Stimulated activated CD8-positive, alpha-beta memory T cell treated with anti-CD3 and anti-CD28 coated beads, Interleukin-7, amount 100 ng/mL, for 1 hour (primary cell): ENCODE measurements around the gene SERPINH1.

Experiments used
- DNase-seq, 2 donors: peaks; one replicate each; pipeline ENCODE4 v3.0.0-alpha.2; 2020; ENCODE audit warnings: low read depth in 2 of 2

SERPINH1 gene

DNA sequence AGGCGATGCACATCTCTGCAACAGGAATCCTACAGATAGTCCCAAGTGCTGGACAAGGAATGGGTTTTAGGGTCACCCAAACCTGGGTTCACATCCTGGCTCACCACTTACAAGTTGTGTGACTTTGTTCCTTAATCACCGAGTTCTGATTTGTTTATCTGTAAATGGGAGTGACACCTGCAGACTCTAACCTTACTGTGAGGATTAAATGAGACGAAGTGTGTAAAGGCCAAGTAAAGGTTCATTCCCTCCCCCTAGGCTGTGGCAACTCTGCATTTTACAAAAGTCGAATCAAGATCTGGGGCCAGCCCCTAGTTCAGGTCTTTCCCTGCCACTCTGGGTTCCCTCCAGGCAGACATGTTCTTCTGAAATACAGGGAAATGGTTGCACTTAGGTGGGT, 34.9 kb downstream of the SERPINH1 start:
- DNase-seq = no peak

DNA sequence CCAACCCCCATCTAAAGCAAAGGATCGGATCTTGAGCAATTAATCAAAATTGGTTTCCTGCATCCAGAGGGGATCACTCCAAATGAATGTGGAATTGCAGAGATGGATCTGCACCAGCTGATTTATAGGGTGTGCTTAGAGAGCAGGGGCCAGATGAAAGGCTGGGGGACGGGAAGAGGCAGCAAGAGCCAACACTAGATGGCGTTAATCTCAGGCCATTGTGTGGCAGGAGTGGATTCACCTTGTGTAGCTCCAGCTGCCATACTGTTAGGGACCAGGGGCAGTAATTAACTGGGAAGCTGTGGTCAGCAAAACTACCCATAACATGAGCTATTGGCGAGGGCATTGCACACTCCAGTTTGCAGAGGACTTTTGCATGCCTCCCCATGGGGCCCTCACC, 35.6 kb downstream of the SERPINH1 start:
- no peak for DNase-seq

DNA sequence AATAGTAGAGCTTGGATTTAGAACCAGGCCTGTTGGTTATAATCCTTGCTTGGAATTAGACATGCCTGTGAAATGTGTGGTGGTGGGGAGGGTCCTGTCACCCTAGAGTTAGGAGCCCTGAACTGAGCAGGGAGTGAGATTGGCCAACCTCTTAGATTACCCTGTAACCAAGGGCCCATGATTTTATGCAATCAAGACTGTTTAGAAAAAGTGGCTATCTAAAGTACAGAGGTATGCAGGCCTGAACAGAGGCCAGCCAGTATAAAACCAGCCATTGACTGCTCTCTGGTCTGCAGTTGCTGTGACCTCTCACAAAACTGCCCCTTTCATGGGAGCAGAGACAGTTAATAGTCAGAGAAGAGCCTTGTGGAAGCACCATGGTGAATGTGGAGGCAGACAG, 36.2 kb downstream of the SERPINH1 start:
- DNase-seq = no peak

DNA sequence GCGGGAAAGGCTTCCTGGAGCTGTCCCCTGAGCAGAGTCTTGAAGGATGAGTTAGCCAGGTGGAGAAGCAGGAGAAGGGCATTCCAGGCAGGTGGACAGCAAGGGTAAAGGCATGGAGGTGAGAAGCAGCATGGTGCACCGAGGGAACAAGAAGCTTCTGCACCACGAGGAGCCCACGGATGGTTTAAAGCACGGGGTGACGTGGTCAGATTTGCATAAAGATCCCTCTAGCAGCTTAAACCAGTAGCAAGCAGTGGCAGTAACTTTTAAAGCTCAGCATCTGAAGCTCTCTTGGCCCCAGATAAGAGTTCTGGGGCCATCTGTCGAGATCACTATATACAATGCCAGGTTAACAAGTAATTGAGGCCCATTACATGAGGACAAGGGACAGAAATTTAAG, 36.8 kb downstream of the SERPINH1 start:
- DNase-seq = no peak

DNA sequence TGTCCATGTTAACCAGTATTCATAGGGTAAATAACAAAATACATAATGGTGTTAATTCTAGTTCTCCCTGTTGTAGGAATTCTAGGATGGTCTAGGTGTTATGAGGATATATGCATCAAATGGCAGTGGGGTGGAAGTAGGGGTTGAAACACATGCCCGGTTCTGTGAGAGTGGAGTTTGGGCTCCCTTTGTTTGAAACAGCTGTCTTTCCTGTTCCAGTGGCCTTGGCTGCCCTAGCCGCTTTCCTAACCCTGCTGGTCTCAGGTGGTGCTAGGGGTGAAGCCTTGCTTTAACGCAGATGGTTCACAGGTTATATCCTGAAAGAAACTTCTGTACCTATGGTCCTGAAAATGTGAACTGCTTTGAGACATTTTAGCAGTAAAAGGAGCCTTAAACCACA, 38.3 kb downstream of the SERPINH1 start:
- no peak for DNase-seq

DNA sequence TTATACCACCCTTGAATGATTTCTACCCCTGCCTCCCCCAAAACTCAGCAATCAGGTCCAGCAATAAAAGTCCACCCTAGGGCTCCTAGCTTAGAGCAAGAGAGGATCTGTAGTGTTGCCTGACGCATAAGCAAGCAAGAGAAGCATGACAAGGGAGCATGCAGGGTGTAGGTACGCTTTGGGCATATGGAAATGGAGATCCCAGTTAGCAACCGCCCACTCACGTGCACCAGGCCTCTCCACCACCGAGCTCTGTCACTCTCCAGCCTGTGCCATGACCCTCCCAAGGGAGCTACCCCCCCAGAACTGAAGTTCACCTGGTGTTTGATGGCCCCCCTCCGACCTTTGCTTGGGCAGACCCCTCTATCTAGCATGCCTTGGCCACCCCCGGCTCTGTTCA, 39.4 kb downstream of the SERPINH1 start:
- DNase-seq = no peak

DNA sequence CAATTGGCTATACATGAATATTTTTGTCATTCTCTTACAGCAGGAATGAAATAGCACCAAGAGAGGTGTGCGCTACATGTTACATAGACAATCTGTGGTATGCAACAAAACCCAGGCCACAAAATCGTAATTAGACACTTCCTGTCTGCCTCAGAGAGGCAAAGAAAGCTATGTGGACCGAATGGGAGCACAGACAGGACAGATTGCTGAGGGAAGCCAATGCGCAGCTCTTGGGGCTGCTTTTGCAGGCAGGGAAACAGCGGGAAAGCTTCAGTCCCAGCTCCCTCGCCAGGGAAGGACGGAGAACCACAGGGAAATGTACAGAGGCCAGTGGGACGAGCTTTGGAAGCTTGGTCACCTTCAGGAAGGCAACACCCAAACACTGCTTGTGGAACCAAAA, 40.9 kb downstream of the SERPINH1 start:
- DNase-seq = no peak

DNA sequence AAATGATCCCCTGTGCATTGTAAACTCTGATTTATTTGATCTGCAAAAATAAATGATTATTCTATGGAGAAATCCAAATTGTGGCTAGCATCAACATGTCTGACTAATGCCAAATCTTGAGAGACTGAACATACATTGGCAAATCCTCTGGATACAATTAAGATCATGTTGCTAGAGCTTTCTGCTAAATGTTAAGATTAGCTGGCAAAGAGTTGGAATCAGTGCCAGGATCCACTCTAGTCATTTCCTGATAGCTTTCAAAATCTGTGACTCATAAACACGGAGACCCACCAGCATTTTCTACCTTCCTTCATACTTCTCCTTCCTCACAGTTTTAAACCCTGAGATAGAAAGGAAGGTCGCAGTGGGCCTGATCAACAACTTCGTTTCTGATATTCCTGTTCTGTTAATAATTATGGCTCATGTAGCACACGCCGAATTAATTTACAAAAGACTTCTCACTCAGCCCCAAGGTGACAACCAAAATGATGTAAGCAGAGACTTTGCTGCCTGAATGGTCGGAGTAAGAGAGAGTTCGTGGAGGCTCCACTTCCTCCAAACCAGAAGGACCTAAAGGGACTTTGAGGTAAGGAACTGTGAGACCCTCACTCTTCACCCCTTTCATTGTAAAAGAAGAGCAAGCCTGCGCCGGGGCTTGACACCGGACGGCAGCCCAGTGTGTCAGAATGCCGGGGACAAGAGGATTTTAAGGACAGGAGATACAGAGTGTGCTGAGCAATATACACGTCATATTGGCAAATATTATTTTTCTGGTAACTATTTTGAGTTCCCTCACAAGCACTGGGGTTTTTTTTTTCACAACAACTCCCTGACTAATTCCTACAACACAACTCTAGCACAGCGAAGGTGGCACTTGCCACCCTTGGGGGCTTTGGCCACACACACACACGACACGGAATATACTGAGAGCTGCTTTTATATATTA, 42.0 kb downstream of the SERPINH1 start:
- DNase-seq = no peak

DNA sequence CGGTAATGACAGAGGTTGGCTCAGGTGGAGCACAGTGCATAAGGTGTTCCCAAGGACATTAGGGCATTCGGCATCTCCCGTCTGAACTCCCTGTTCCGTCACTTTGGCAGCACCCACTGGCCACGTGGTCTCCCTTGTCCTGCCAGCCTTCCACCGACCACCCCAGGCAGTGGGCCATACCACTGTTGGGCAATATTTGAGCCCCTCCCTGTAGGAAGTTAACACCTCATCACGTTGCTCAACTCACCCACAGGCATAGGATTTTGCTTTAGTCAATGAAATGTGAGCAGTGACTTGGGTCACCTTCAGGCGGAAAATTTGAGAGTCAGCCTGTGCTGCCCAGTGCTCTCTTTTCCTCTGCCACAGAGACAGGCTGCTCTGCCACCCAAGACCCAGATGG, 44.0 kb downstream of the SERPINH1 start:
- no peak for DNase-seq

DNA sequence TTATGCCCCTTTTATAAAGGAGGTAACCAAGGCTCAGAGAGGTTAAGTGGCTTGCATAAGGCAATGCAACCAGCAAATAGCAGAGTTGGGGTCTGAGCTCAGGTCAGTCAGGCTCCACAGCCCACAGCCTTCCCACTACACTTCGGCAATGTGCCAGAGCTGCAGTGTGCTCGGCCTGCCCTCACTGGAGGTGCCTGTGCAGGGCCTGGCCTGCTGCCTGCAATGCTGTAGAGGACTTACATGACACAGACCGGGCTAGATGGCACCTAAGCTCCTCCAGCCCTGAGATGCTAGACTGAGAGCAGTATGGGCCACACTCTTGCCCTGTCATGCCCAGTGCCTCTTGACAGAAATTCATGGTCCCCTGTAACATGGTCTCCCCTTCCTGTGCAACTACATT, 49.8 kb downstream of the SERPINH1 start:
- no peak for DNase-seq

DNA sequence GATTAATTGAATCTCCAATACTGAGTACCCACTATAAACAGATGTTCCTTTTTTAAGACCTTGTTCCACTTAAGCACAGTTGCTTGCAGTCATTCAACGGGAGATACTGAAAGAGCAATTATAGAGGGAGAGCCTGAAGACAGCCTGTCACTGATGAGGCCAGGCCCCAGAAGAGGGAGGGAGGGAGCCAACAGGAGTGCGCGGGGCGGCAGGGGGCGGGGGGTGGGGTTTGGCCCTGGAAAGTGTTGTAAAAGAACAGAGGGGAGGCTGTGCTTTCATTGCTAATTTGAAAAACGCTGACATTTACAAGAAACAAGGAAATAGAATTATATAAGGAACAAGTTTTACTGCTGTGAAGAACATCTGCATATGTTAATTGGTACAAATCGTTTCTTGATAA, 53.7 kb downstream of the SERPINH1 start:
- no peak for DNase-seq

DNA sequence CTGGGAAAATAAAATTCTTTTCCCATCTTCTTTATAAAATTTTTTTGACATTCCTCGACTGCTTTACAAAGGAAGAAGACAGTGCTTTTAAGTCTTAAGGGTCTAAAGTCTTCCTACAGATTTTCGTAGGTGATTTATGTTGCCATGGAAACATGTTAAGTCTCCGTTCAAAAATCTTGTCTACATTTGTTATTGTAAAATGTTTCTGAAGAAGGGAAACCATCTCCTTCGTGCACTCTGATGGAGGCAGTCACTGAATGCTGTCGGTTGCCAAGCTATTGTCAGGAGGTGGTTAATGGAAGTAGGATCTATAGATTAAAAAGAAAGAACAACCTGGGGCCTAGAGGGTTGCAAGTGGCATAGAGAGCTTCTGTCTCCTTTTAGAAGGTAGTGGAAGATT, 54.2 kb downstream of the SERPINH1 start:
- DNase-seq = no peak
